GM18526 (cell line): ENCODE data around the gene MKI67.

Source experiments
- POLR2A ChIP-seq: IDR thresholded peaks from 3 replicates; pipeline ENCODE4 v1.6.1; 2011; ENCODE audit not compliant: insufficient read length; ENCODE audit errors: extremely low read depth

MKI67 gene

GRCh38 chr10:128066870-128067382 lies 59.3 kb downstream of the MKI67 start:
- no peak for TF ChIP-seq POLR2A

GRCh38 chr10:128065881-128066534 lies 60.2 kb downstream of the MKI67 start:
- no peak for TF ChIP-seq POLR2A

- TF ChIP-seq POLR2A, result no peak
Observed at GRCh38 chr10:128064970-128065580, 61.1 kb downstream of the MKI67 start.

GRCh38 chr10:128064108-128064969 lies 61.9 kb downstream of the MKI67 start:
- TF ChIP-seq POLR2A, result no peak

- no peak for TF ChIP-seq POLR2A
Observed at GRCh38 chr10:128063736-128064107, 62.5 kb downstream of the MKI67 start.

GRCh38 chr10:128062881-128063563 lies 63.2 kb downstream of the MKI67 start:
- TF ChIP-seq POLR2A, result no peak

GRCh38 chr10:128062331-128062880 lies 63.8 kb downstream of the MKI67 start:
- no peak for TF ChIP-seq POLR2A

GRCh38 chr10:128061306-128062300 lies 64.6 kb downstream of the MKI67 start:
- no peak for TF ChIP-seq POLR2A

- no peak for TF ChIP-seq POLR2A
Observed at GRCh38 chr10:128060341-128061250, 65.6 kb downstream of the MKI67 start.

- no peak for TF ChIP-seq POLR2A
Observed at GRCh38 chr10:128059982-128060293, 66.3 kb downstream of the MKI67 start.

GRCh38 chr10:128059266-128059981 lies 66.8 kb downstream of the MKI67 start:
- no peak for TF ChIP-seq POLR2A

- TF ChIP-seq POLR2A, result no peak
Observed at GRCh38 chr10:128058750-128059134, 67.5 kb downstream of the MKI67 start.
